Stomach (tissue), 4 donors: ENCODE measurements around the gene TMEM219.

Experiments used
- CTCF ChIP-seq, 7 experiments: fragments of 450-650 bp in 4 of 7; fragments of 200-600 bp in 3 of 7; sonication (generic) in 3 of 7; IDR thresholded peaks; one replicate each; pipeline ENCODE4 v1.5.1; 2016 to 2019; ENCODE audit warnings: antibody characterized with exemption in 7 of 7, control low read depth in 2 of 7, mild to moderate bottlenecking in 1 of 7
- EP300 ChIP-seq: sonication (generic); formaldehyde crosslinking; IDR thresholded peaks from one replicate; pipeline ENCODE4 v1.6.1; 2017; ENCODE audit warnings: antibody characterized with exemption
- POLR2A ChIP-seq, 4 donors: fragments of 450-650 bp; IDR thresholded peaks; one replicate each; pipeline ENCODE4 v1.6.1; 2016; ENCODE audit warnings: antibody characterized with exemption in 4 of 4, control low read depth in 2 of 4, mild to moderate bottlenecking in 1 of 4, moderate library complexity in 1 of 4
- POLR2AphosphoS5 ChIP-seq, 3 donors: sonication (generic); formaldehyde crosslinking; IDR thresholded peaks; one replicate each; pipeline ENCODE4 v1.6.1; 2016; ENCODE audit warnings: antibody characterized with exemption in 3 of 3

DNA sequence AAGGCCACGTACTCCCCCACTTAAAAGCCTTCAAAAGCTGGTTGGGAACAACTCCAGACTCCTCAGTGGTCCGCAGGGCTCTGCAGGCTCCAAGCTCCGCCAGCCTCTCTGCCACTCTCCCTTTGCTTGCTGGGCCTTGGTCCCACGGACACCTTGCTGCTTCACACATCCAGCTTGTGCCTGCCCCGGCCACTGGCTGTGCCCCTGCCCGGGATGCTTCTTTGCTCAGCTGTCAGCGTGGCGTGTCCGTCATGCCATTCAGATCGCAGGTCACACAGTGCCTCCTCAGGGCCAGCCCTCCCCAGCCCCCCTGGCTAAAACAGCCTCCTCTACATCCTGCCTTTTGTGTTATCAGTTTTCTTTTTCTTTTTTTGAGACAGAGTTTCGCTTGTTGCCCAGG lies 49.8 kb upstream of the TMEM219 start:
- TF ChIP-seq POLR2A (IDR thresholded peaks at IDR 0.05) (no peak), CTCF (IDR thresholded peaks at IDR 0.05) (no peak), EP300 (no peak), POLR2AphosphoS5 (IDR thresholded peaks at IDR 0.05) (no peak)
